Thyroid gland (tissue), 4 donors: ENCODE data around the gene DNM1L.

Source experiments
- POLR2A ChIP-seq, 2 donors: fragments of 450-650 bp; IDR thresholded peaks; one replicate each; pipeline ENCODE4 v1.6.1; 2017; ENCODE audit warnings: antibody characterized with exemption in 2 of 2, mild to moderate bottlenecking in 2 of 2, moderate library complexity in 1 of 2
- TF ChIP-seq, protein P1 (sequence below), 6 experiments: fragments of 200-600 bp in 3 of 6; fragments of 450-650 bp in 3 of 6; sonication (generic) in 3 of 6; IDR thresholded peaks; one replicate each; pipeline ENCODE4 v1.5.1; 2016 to 2019; ENCODE audit warnings: antibody characterized with exemption in 6 of 6, mild to moderate bottlenecking in 2 of 6, inconsistent platforms in 1 of 6, moderate library complexity in 1 of 6

DNA sequence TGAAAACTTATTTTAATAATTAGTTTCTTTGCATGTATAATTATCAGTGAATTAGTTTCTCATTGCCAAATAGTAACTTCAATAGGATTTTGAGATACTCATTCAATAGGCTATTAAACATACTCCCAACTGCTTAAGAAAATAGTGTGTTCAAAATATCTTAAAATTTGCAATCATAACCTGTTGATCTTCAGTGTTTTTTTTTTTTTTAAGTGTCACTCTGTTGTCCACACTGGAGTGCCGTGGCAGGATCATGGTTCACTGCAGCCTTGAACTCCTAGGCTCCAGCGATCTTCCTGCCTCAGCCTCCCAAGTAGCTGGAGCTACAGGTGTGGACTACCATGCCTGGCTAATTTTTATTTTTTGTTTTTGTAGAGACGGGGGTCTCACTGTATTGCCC lies 78.1 kb downstream of the DNM1L start:
- TF ChIP-seq, protein P1, sequence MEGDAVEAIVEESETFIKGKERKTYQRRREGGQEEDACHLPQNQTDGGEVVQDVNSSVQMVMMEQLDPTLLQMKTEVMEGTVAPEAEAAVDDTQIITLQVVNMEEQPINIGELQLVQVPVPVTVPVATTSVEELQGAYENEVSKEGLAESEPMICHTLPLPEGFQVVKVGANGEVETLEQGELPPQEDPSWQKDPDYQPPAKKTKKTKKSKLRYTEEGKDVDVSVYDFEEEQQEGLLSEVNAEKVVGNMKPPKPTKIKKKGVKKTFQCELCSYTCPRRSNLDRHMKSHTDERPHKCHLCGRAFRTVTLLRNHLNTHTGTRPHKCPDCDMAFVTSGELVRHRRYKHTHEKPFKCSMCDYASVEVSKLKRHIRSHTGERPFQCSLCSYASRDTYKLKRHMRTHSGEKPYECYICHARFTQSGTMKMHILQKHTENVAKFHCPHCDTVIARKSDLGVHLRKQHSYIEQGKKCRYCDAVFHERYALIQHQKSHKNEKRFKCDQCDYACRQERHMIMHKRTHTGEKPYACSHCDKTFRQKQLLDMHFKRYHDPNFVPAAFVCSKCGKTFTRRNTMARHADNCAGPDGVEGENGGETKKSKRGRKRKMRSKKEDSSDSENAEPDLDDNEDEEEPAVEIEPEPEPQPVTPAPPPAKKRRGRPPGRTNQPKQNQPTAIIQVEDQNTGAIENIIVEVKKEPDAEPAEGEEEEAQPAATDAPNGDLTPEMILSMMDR (IDR thresholded peaks at IDR 0.05) = no peak
- TF ChIP-seq POLR2A (IDR thresholded peaks at IDR 0.05) = no peak
